NT2/D1 (cell line): ENCODE results near the gene ROBO2.

Experiments used
- SUZ12 ChIP-seq: IDR thresholded peaks from 2 replicates; pipeline ENCODE4 v1.6.1; 2011; ENCODE audit not compliant: insufficient read length, insufficient read depth; ENCODE audit errors: extremely low read depth
- YY1 ChIP-seq: IDR thresholded peaks from 2 replicates; pipeline ENCODE4 v1.6.1; 2011; ENCODE audit not compliant: insufficient read length, insufficient read depth
- ZNF274 ChIP-seq: IDR thresholded peaks from 2 replicates; pipeline ENCODE4 v1.6.1; 2011; ENCODE audit warnings: mild to moderate bottlenecking, low read depth, low read length

DNA sequence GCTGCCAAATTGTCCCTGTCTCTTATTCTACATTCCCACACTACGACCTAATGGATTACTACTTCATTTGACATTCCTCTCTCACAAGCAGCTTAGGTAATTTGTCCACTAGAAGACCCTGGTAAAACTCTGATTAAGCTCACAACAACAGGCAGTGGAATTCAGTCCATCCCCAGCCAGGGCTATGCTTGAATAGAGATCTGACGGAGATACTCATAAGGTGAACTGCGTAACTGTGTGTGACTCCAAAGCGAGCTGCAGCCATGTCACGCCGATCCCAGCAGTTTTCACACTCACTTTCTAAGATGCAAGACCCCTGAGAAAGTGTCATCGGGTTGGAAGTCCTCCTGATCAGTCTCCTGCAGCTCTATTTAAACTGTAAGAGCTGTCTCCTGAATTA lies 25.7 kb upstream of the ROBO2 start:
- TF ChIP-seq ZNF274 (no peak), YY1 (no peak), SUZ12 (no peak)
